ENCODE measurements around the gene TTLL9.
"Not testable (repeated sequence)": the region's sequence is repeated elsewhere in the genome, so short reads cannot be mapped to it uniquely, and the experiment has no call there.

Gene TTLL9

GRCh38 chr20:31918466-31919105 lies 48.2 kb downstream of the TTLL9 start:
- no peak for DNase-seq (ENCODE audit: low read depth)

- no peak for DNase-seq (ENCODE audit: low read depth)
These were observed 49.1 kb downstream of the TTLL9 start for GRCh38 chr20:31919410-31920155.

GRCh38 chr20:31920275-31920855 lies 49.9 kb downstream of the TTLL9 start:
- no peak for DNase-seq (ENCODE audit: low read depth)

- DNase-seq (ENCODE audit: low read depth) = not testable (repeated sequence)
These were observed 51.0 kb downstream of the TTLL9 start for GRCh38 chr20:31921480-31921879.

GRCh38 chr20:31922181-31922580 lies 51.7 kb downstream of the TTLL9 start:
- no peak for DNase-seq (ENCODE audit: low read depth)

GRCh38 chr20:31922588-31922987 lies 52.2 kb downstream of the TTLL9 start:
- no peak for DNase-seq (ENCODE audit: low read depth)

- DNase-seq (ENCODE audit: low read depth) = no peak
These were observed 53.2 kb downstream of the TTLL9 start for GRCh38 chr20:31923388-31924331.

- no peak for DNase-seq (ENCODE audit: low read depth)
These were observed 54.1 kb downstream of the TTLL9 start for GRCh38 chr20:31924561-31924960.

- no peak for DNase-seq (ENCODE audit: low read depth)
These were observed 55.2 kb downstream of the TTLL9 start for GRCh38 chr20:31925631-31926030.

GRCh38 chr20:31926493-31926892 lies 56.1 kb downstream of the TTLL9 start:
- DNase-seq (ENCODE audit: low read depth) = no peak

- no peak for DNase-seq (ENCODE audit: low read depth)
These were observed 57.3 kb downstream of the TTLL9 start for GRCh38 chr20:31927627-31928159.

GRCh38 chr20:31929631-31930030 lies 59.2 kb downstream of the TTLL9 start:
- not testable (repeated sequence) for DNase-seq (ENCODE audit: low read depth)

GRCh38 chr20:31930779-31931178 lies 60.3 kb downstream of the TTLL9 start:
- DNase-seq (ENCODE audit: low read depth) = no peak

GRCh38 chr20:31933698-31934097 lies 63.3 kb downstream of the TTLL9 start:
- no peak for DNase-seq (ENCODE audit: low read depth)

GRCh38 chr20:31934491-31934890 lies 64.1 kb downstream of the TTLL9 start:
- DNase-seq (ENCODE audit: low read depth) = no peak

- DNase-seq (ENCODE audit: low read depth) = no peak
These were observed 64.7 kb downstream of the TTLL9 start for GRCh38 chr20:31934968-31935764.

GRCh38 chr20:31936420-31936819 lies 66.0 kb downstream of the TTLL9 start:
- DNase-seq (ENCODE audit: low read depth) = no peak

- no peak for DNase-seq (ENCODE audit: low read depth)
These were observed 67.4 kb downstream of the TTLL9 start for GRCh38 chr20:31937820-31938219.

- DNase-seq (ENCODE audit: low read depth) = no peak
These were observed 69.2 kb downstream of the TTLL9 start for GRCh38 chr20:31939661-31940060.

GRCh38 chr20:31943052-31943471 lies 72.6 kb downstream of the TTLL9 start:
- DNase-seq (ENCODE audit: low read depth) = no peak

- no peak for DNase-seq (ENCODE audit: low read depth)
These were observed 74.9 kb downstream of the TTLL9 start for GRCh38 chr20:31945319-31945718.

All from GM04504 (cell line).